HepG2 (cell line): ENCODE measurements around the gene TMEM167B. TPM values are rescaled to one million over a fixed set of nuclear protein-coding genes. Genes with fewer than 3 reads are reported as not detected.

Experiments used
- AGO2 ChIP-seq: fragments of 200-400 bp; formaldehyde crosslinking; optimal IDR thresholded peaks from 2 replicates; pipeline ENCODE3; 2017; ENCODE audit warnings: mild to moderate bottlenecking, low read depth, low read length, moderate library complexity
- BCL6 ChIP-seq: IDR thresholded peaks from 2 replicates; pipeline ENCODE4 v1.6.1; 2016; ENCODE audit warnings: missing genetic modification reagents, missing compliant biosample characterization
- BORCS8-MEF2B ChIP-seq: sonication (generic); formaldehyde crosslinking; IDR thresholded peaks from 2 replicates; pipeline ENCODE4 v1.8.0; 2022; ENCODE audit warnings: mild to moderate bottlenecking, missing genetic modification reagents
- DMAP1 ChIP-seq: IDR thresholded peaks from 2 replicates; pipeline ENCODE4 v1.6.1; 2016
- EED ChIP-seq: sonication (generic); formaldehyde crosslinking; IDR thresholded peaks from 2 replicates; pipeline ENCODE4 v1.5.0; 2020; ENCODE audit warnings: mild to moderate bottlenecking, missing genetic modification reagents
- FOSL1 ChIP-seq: sonication (generic); formaldehyde crosslinking; IDR thresholded peaks from 2 replicates; pipeline ENCODE4 v1.9.0; 2021; ENCODE audit warnings: missing genetic modification reagents, borderline replicate concordance
- GMEB2 ChIP-seq: IDR thresholded peaks from 2 replicates; pipeline ENCODE4 v1.6.1; 2016; ENCODE audit warnings: missing biosample characterization, missing genetic modification reagents, low read depth
- IKZF4 ChIP-seq: sonication (generic); formaldehyde crosslinking; IDR thresholded peaks from 2 replicates; pipeline ENCODE4 v1.5.1; 2020; ENCODE audit warnings: borderline replicate concordance, mild to moderate bottlenecking, low read depth, missing genetic modification reagents; ENCODE audit errors: not compliant biosample characterization
- IRF9 ChIP-seq: sonication (generic); formaldehyde crosslinking; IDR thresholded peaks from 2 replicates; pipeline ENCODE4 v1.8.0; 2022; ENCODE audit warnings: missing genetic modification reagents, mild to moderate bottlenecking, borderline replicate concordance
- NFE2 ChIP-seq: sonication (generic); formaldehyde crosslinking; IDR thresholded peaks from 2 replicates; pipeline ENCODE4 v1.4.0; 2020; ENCODE audit warnings: missing genetic modification reagents
- NFYB ChIP-seq: sonication (generic); formaldehyde crosslinking; IDR thresholded peaks from 2 replicates; pipeline ENCODE4 v1.4.0; 2020; ENCODE audit warnings: missing genetic modification reagents
- PAX8 ChIP-seq: sonication (generic); formaldehyde crosslinking; IDR thresholded peaks from 2 replicates; pipeline ENCODE4 v1.8.0; 2022; ENCODE audit warnings: mild to moderate bottlenecking, missing genetic modification reagents, borderline replicate concordance
- PLRG1 ChIP-seq: fragments of 450-650 bp; conservative IDR thresholded peaks from 2 replicates; pipeline ENCODE4 v1.6.1; 2016
- RORA ChIP-seq: sonication (generic); formaldehyde crosslinking; IDR thresholded peaks from 2 replicates; pipeline ENCODE4 v1.5.0; 2020; ENCODE audit warnings: mild to moderate bottlenecking, missing genetic modification reagents, moderate library complexity
- SP2 ChIP-seq: sonication (generic); formaldehyde crosslinking; IDR thresholded peaks from 2 replicates; pipeline ENCODE4 v1.5.1; 2020; ENCODE audit warnings: mild to moderate bottlenecking, missing genetic modification reagents
- ZMYM3 ChIP-seq: sonication (generic); formaldehyde crosslinking; IDR thresholded peaks from 2 replicates; pipeline ENCODE4 v1.5.1; 2020; ENCODE audit warnings: mild to moderate bottlenecking, missing genetic modification reagents
- ZNF335 ChIP-seq: sonication (generic); formaldehyde crosslinking; IDR thresholded peaks from 2 replicates; pipeline ENCODE4 v1.4.0; 2020; ENCODE audit warnings: missing genetic modification reagents
- ZNF362 ChIP-seq: sonication (generic); formaldehyde crosslinking; IDR thresholded peaks from 2 replicates; pipeline ENCODE4 v1.4.0; 2020; ENCODE audit warnings: missing genetic modification reagents, mild to moderate bottlenecking, borderline replicate concordance
- ZNF383 ChIP-seq: sonication (generic); formaldehyde crosslinking; IDR thresholded peaks from 2 replicates; pipeline ENCODE4 v1.4.0; 2020; ENCODE audit warnings: missing genetic modification reagents, mild to moderate bottlenecking, borderline replicate concordance
- ZNF543 ChIP-seq: sonication (generic); formaldehyde crosslinking; IDR thresholded peaks from 2 replicates; pipeline ENCODE4 v1.4.0; 2020; ENCODE audit warnings: mild to moderate bottlenecking, missing genetic modification reagents
- polyA plus RNA-seq, 8 experiments: library from polyadenylated mRNA; depleted of rRNA in 3 of 8; stranded (reverse) in 7 of 8; unstranded in 1 of 8; fragments of >200 nt; fragmentation: Illumina TruSeq in 4 of 8; extraction: Trizol in 4 of 8; gene quantifications; 2 replicates each; pipeline versions ENCODE4 v1.2.1 to v1.2.3, GENCODE V29; 2011 to 2016; ENCODE audit warnings: low read depth in 4 of 8, missing spikeins in 1 of 8, mixed read lengths in 1 of 8; ENCODE audit not compliant: insufficient read depth in 1 of 8
- total RNA-seq, 5 experiments: library from RNA; depleted of rRNA; stranded (reverse); fragments of >200 nt; fragmentation: Illumina TruSeq; extraction: Trizol; gene quantifications; 2 replicates each; pipeline ENCODE4 v1.2.3, GENCODE V29; 2016; ENCODE audit warnings: low read depth in 1 of 5
- TF ChIP-seq, protein P1 (sequence below): sonication (generic); formaldehyde crosslinking; IDR thresholded peaks from 2 replicates; pipeline ENCODE4 v1.4.0; 2020; ENCODE audit warnings: mild to moderate bottlenecking, missing genetic modification reagents

TMEM167B gene
- total and polyA plus RNA-seq, 2 of the 13 experiments (the other 11 are each of a cell fraction or from before 2014, with no cell fraction given), result 9.5 to 22.4 TPM

GRCh38 chr1:109099938-109100773, 9.6 kb downstream of the TMEM167B start (continued):
- TF ChIP-seq, protein P1, sequence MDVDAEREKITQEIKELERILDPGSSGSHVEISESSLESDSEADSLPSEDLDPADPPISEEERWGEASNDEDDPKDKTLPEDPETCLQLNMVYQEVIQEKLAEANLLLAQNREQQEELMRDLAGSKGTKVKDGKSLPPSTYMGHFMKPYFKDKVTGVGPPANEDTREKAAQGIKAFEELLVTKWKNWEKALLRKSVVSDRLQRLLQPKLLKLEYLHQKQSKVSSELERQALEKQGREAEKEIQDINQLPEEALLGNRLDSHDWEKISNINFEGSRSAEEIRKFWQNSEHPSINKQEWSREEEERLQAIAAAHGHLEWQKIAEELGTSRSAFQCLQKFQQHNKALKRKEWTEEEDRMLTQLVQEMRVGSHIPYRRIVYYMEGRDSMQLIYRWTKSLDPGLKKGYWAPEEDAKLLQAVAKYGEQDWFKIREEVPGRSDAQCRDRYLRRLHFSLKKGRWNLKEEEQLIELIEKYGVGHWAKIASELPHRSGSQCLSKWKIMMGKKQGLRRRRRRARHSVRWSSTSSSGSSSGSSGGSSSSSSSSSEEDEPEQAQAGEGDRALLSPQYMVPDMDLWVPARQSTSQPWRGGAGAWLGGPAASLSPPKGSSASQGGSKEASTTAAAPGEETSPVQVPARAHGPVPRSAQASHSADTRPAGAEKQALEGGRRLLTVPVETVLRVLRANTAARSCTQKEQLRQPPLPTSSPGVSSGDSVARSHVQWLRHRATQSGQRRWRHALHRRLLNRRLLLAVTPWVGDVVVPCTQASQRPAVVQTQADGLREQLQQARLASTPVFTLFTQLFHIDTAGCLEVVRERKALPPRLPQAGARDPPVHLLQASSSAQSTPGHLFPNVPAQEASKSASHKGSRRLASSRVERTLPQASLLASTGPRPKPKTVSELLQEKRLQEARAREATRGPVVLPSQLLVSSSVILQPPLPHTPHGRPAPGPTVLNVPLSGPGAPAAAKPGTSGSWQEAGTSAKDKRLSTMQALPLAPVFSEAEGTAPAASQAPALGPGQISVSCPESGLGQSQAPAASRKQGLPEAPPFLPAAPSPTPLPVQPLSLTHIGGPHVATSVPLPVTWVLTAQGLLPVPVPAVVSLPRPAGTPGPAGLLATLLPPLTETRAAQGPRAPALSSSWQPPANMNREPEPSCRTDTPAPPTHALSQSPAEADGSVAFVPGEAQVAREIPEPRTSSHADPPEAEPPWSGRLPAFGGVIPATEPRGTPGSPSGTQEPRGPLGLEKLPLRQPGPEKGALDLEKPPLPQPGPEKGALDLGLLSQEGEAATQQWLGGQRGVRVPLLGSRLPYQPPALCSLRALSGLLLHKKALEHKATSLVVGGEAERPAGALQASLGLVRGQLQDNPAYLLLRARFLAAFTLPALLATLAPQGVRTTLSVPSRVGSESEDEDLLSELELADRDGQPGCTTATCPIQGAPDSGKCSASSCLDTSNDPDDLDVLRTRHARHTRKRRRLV (CRISPR knock-in tag), result peak; percentile 94
- TF ChIP-seq NFE2 (CRISPR knock-in tag) (no peak), DMAP1 (CRISPR knock-in tag) (peak; percentile 98), PLRG1 (no peak), ZNF543 (CRISPR knock-in tag) (peak; percentile 25; the same call in 1 of the 2 replicates), ZNF362 (peak; percentile 98), EED (CRISPR knock-in tag) (peak; percentile 84), SP2 (CRISPR knock-in tag) (peak; percentile 68), IRF9 (CRISPR knock-in tag) (peak; percentile 93; the same call in 1 of the 2 replicates), BCL6 (CRISPR knock-in tag) (peak; percentile 10; the same call in 1 of the 2 replicates), ZNF335 (CRISPR knock-in tag) (peak; percentile 95), PAX8 (CRISPR knock-in tag) (peak; percentile 95; the same call in 1 of the 2 replicates), IKZF4 (CRISPR knock-in tag) (peak; percentile 47), NFYB (CRISPR knock-in tag) (peak; percentile 35), AGO2 (peak; percentile 98), ZMYM3 (peak; percentile 81), RORA (CRISPR knock-in tag) (no peak), ZNF383 (CRISPR knock-in tag) (peak; percentile 51; the same call in 1 of the 2 replicates), GMEB2 (CRISPR knock-in tag) (peak; percentile 54; the same call in 1 of the 2 replicates), BORCS8-MEF2B (CRISPR knock-in tag) (peak; percentile 98), FOSL1 (CRISPR knock-in tag) (no peak)
